PC-9 (cell line): ENCODE data around the gene FOXP2. TPM values are rescaled to one million over a fixed set of nuclear protein-coding genes. Genes with fewer than 3 reads are reported as not detected.

ENCODE experiments used
- BruUV-seq: library from RNA; stranded (reverse); fragments of 400-500 nt; replicated peaks from 2 replicates; lab custom pipeline; 2021; lab: Mats Ljungman, UMichigan
- CTCF ChIA-PET: fragments of 300-600 bp; sonication (Branson Sonifier 250); formaldehyde crosslinking; loops from one replicate; lab custom pipeline; 2022; ENCODE audit warnings: antibody characterized with exemption; lab: Charles Lee
- POLR2A ChIA-PET: fragments of 300-600 bp; sonication (Branson Sonifier 250); formaldehyde crosslinking; loops from one replicate; lab custom pipeline; 2022; ENCODE audit warnings: antibody characterized with exemption; ENCODE audit not compliant: unreplicated experiment; lab: Charles Lee
- DNase-seq, 2 experiments: peaks; one replicate each; pipeline versions ENCODE4 v3.0.0 to v3.0.0-alpha.2; 2015 to 2022; ENCODE audit warnings: mixed read lengths in 1 of 2
- H2AFZ ChIP-seq: fragments of 200-600 bp; sonication (generic); 2 replicates; pipeline ENCODE4 v1.8.1; 2017; ENCODE audit warnings: antibody characterized with exemption
- H3F3A ChIP-seq: fragments of 200-600 bp; sonication (generic); 2 replicates; pipeline ENCODE4 v1.8.1; 2017; ENCODE audit warnings: antibody characterized with exemption, mild to moderate bottlenecking, low read depth; ENCODE audit not compliant: insufficient read depth
- H3K27ac ChIP-seq: fragments of 200-600 bp; sonication (generic); 2 replicates; pipeline ENCODE4 v1.6.1; 2016; ENCODE audit warnings: mixed run types
- H3K27me3 ChIP-seq: fragments of 200-600 bp; sonication (generic); 2 replicates; pipeline ENCODE4 v1.6.1; 2016; ENCODE audit warnings: low read depth, mixed run types; ENCODE audit not compliant: insufficient read depth
- H3K36me3 ChIP-seq: fragments of 200-600 bp; sonication (generic); 2 replicates; pipeline ENCODE4 v1.6.1; 2016; ENCODE audit warnings: low read depth, mixed run types
- H3K4me1 ChIP-seq: fragments of 200-600 bp; sonication (generic); replicated peaks from 2 replicates; pipeline ENCODE4 v1.6.1; 2016; ENCODE audit warnings: mixed run types; ENCODE audit not compliant: insufficient read depth
- H3K4me2 ChIP-seq: fragments of 200-600 bp; sonication (generic); 2 replicates; pipeline ENCODE4 v1.6.1; 2017; ENCODE audit warnings: mixed run types
- H3K4me3 ChIP-seq: fragments of 200-600 bp; sonication (generic); 2 replicates; pipeline ENCODE4 v1.6.1; 2016; ENCODE audit warnings: mixed run types
- H3K79me2 ChIP-seq: fragments of 200-600 bp; sonication (generic); 2 replicates; pipeline ENCODE4 v1.6.1; 2017; ENCODE audit warnings: low read depth, mixed run types
- H3K9me2 ChIP-seq: fragments of 200-600 bp; sonication (generic); 2 replicates; pipeline ENCODE4 v1.8.1; 2017; ENCODE audit warnings: mild to moderate bottlenecking; ENCODE audit not compliant: insufficient read depth
- H3K9me3 ChIP-seq: fragments of 200-600 bp; sonication (generic); 2 replicates; pipeline ENCODE4 v1.8.1; 2016; ENCODE audit warnings: low read depth; ENCODE audit not compliant: insufficient read depth
- H4K20me1 ChIP-seq: fragments of 200-600 bp; sonication (generic); 2 replicates; pipeline ENCODE4 v1.8.1; 2017; ENCODE audit not compliant: insufficient read depth
- EZH2 ChIP-seq: fragments of 200-600 bp; sonication (generic); IDR thresholded peaks from 2 replicates; pipeline ENCODE4 v1.8.0; 2017; ENCODE audit warnings: antibody characterized with exemption, low read depth
- intact Hi-C: fragments of 100-400 bp; cut with micrococcal nuclease; formaldehyde crosslinking; loops from one replicate; pipeline ENCODE4 v1.10.0; 2022; ENCODE audit not compliant: unreplicated experiment
- total RNA-seq: library from RNA; stranded (reverse); gene quantifications from 2 replicates; pipeline ENCODE4 v1.2.3, GENCODE V29; 2021
- TF ChIP-seq, protein P1 (sequence below): fragments of 200-600 bp; sonication (generic); conservative IDR thresholded peaks from 2 replicates; pipeline ENCODE4 v1.6.1; 2017; ENCODE audit warnings: mixed run types, antibody characterized with exemption, mild to moderate bottlenecking, moderate library complexity

FOXP2 gene
- total RNA-seq, 1 experiment from 2014 or later, result 1.2 TPM

DNA sequence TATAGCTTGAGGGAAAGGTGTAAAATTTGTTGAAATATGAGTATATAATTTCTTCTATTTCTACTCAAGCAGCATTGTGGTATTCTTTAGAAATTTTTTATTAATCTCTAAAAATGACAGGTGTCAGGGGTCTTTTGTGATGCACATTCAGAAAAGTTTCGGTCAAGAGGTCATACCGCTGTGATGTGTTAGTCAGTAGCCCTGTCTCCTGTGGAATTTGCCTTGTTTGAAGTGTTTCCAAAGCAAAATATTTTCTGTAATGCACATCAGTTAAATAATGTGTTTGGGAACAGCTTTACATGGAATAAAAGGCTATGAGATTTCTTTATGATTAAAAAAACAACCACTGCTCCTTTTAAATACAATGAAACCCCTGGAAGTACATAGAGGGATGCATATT is 35.8 kb downstream of the FOXP2 start:
- ChIA-PET POLR2A (no interaction called here), CTCF (no interaction called here)
- Histone ChIP-seq H3K27me3 (no peaks in the 10 kb centered on the region), H3K4me1 (no peaks in the 10 kb centered on the region), H3F3A (no peaks in the 10 kb centered on the region), H3K9me3 (no peaks in the 10 kb centered on the region), H3K4me2 (no peak overlapping the region), H3K36me3 (no peaks in the 10 kb centered on the region), H3K79me2 (no peaks in the 10 kb centered on the region), H3K9me2 (no peaks in the 10 kb centered on the region), H4K20me1 (no peaks in the 10 kb centered on the region), H2AFZ (no peak overlapping the region), H3K4me3 (no peak overlapping the region), H3K27ac (no peak overlapping the region)
- no peak for DNase-seq
- no TSS peak for BruUV-seq
- TF ChIP-seq EZH2, result no peak
- TF ChIP-seq, protein P1, sequence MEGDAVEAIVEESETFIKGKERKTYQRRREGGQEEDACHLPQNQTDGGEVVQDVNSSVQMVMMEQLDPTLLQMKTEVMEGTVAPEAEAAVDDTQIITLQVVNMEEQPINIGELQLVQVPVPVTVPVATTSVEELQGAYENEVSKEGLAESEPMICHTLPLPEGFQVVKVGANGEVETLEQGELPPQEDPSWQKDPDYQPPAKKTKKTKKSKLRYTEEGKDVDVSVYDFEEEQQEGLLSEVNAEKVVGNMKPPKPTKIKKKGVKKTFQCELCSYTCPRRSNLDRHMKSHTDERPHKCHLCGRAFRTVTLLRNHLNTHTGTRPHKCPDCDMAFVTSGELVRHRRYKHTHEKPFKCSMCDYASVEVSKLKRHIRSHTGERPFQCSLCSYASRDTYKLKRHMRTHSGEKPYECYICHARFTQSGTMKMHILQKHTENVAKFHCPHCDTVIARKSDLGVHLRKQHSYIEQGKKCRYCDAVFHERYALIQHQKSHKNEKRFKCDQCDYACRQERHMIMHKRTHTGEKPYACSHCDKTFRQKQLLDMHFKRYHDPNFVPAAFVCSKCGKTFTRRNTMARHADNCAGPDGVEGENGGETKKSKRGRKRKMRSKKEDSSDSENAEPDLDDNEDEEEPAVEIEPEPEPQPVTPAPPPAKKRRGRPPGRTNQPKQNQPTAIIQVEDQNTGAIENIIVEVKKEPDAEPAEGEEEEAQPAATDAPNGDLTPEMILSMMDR, result no peak
- intact Hi-C loops, result no loop called here

DNA sequence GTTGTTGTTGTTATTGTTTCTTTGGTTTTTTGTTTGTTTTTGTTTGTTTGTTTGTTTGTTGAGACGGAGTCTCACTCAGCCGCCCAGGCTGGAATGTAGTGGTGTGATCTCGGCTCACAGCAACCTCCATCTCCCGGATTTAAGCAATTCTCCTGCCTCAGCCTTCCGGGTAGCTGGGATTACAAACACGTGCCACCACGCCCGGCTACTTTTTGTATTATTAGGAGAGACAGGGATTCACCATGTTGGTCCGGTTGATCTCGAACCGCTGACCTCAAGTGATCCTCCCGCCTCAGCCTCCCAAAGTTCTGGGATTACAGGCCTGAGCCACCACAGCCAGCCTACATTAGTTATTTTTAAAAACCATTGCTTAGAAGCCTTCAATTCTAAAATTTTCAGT is 45.0 kb downstream of the FOXP2 start:
- no TSS peak for BruUV-seq
- Histone ChIP-seq H3K36me3 (no peaks in the 10 kb centered on the region), H4K20me1 (no peaks in the 10 kb centered on the region), H3K9me2 (no peaks in the 10 kb centered on the region), H3F3A (no peaks in the 10 kb centered on the region), H2AFZ (no peak overlapping the region), H3K79me2 (no peaks in the 10 kb centered on the region), H3K9me3 (no peaks in the 10 kb centered on the region), H3K4me2 (no peak overlapping the region), H3K27me3 (no peaks in the 10 kb centered on the region), H3K27ac (no peak overlapping the region), H3K4me1 (no peaks in the 10 kb centered on the region), H3K4me3 (no peak overlapping the region)
- no peak for DNase-seq
- TF ChIP-seq EZH2, result no peak
- TF ChIP-seq, protein P1, result no peak
- POLR2A ChIA-PET, result no interaction called here
- CTCF ChIA-PET, result no interaction called here
- intact Hi-C loops, result no loop called here

DNA sequence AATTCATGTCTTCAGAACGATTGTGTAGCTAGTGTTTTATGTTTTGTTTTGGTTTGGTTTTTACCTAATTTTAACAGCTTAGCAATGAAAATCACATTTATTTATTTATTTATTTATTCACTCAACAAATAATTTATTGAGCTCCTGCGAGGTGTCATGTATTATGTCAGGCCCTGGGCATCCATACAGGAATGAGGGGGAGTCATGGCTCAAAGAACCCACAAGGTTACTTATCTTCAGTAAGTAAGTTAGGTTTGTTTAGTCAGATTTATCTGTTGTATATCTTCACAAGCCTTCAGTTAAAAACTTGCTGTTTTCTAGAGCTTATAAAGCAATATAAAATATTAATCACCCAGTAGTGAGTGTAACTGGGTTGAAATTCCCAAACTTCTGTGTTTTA is 45.4 kb downstream of the FOXP2 start:
- TF ChIP-seq EZH2, result no peak
- TF ChIP-seq, protein P1, result no peak
- POLR2A ChIA-PET, result no interaction called here
- no peaks in the 10 kb centered on the region for H3K79me2 ChIP-seq
- no peaks in the 10 kb centered on the region for H3K4me1 ChIP-seq
- no peak overlapping the region for H3K4me3 ChIP-seq
- intact Hi-C loops, result no loop called here
- no TSS peak for BruUV-seq
- H3K36me3 ChIP-seq, result no peaks in the 10 kb centered on the region
- H3K9me2 ChIP-seq, result no peaks in the 10 kb centered on the region
- no peaks in the 10 kb centered on the region for H3F3A ChIP-seq
- no peaks in the 10 kb centered on the region for H4K20me1 ChIP-seq
- no peak for DNase-seq
- no peaks in the 10 kb centered on the region for H3K27me3 ChIP-seq
- CTCF ChIA-PET, result no interaction called here
- H3K27ac ChIP-seq, result no peak overlapping the region
- H2AFZ ChIP-seq, result no peak overlapping the region
- H3K4me2 ChIP-seq, result no peak overlapping the region
- no peaks in the 10 kb centered on the region for H3K9me3 ChIP-seq
